Myocyte (in vitro differentiated cells): ENCODE data around the gene KDM7A. TPM values are rescaled to one million over a fixed set of nuclear protein-coding genes. Genes with fewer than 3 reads are reported as not detected.

Experiments used
- DNase-seq: peaks from one replicate; pipeline ENCODE4 v3.0.0-alpha.2; 2012; ENCODE audit warnings: low read depth
- total RNA-seq: library from RNA; depleted of rRNA; stranded (reverse); fragments of >200 nt; gene quantifications from 2 replicates; pipeline ENCODE4 v1.2.3, GENCODE V29; 2014

Gene KDM7A
- total RNA-seq, 1 donor from 2014 or later = 12.3 TPM

DNA sequence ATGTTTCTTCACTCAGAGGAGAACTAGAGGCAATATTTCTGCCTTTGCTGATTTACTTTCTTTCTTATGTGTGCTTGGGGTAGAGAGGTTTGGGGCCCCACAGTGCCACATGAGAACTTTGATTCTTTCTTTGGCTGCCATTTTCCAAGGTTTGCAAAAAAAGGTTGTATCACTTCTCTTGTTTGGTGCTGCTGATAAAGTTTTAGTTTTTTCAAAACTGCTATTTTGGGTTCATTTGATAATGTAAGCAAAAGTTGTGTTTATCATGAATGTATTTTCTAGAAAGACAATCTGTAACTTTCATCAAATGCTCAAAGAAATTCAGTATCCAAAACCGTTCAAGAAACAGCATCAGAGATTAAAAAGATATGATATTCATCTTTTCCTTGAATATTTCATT, 83.4 kb downstream of the KDM7A start:
- no peak for DNase-seq

DNA sequence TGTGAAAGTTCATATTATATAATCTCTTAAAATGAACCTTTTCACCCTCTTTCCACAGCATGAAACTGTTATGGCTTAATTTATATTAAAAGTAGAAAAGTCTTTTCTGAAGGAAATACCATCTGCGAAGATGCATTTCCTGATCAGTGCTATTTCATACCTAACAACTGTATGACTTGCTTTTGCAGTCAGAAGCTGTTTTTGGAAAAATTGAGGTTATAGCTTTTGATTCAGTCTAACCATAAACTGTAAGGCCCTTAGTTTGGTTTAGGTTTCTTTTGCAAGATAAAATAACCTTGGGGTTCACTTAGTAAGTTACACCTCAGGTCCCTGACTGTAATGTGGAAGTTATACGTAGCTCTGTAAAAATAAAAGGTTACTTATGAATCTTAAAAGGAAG, 91.3 kb downstream of the KDM7A start:
- no peak for DNase-seq

- DNase-seq = no peak
Measured at GRCh38 chr7:140084972-140085371, 91.8 kb downstream of the KDM7A start.

- DNase-seq = no peak
Measured at GRCh38 chr7:140084142-140084655, 92.6 kb downstream of the KDM7A start.

- DNase-seq = no peak
Measured at GRCh38 chr7:140082770-140083169, 94.0 kb downstream of the KDM7A start.

- no peak for DNase-seq
Measured at GRCh38 chr7:140081774-140082425, 94.9 kb downstream of the KDM7A start.

DNA sequence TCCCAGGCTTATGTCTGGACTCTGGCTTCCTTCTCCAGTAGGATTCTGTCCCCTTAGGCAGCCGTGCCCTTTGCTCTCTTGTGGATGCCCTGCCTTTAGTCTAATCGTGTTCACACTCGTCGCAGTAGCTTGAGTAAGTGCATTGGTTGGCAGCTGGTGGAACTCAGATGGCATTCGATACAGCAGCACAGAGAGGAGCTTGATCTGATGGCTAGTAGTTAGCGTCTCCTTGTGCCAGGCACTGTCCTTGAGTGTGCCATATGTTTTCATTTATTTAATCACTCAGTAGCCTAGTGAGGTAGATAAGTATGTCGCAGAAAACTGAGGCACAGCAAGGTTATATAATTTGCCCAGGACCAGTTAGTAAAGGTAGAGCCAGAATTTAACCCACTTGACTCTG, 95.9 kb downstream of the KDM7A start:
- no peak for DNase-seq

DNA sequence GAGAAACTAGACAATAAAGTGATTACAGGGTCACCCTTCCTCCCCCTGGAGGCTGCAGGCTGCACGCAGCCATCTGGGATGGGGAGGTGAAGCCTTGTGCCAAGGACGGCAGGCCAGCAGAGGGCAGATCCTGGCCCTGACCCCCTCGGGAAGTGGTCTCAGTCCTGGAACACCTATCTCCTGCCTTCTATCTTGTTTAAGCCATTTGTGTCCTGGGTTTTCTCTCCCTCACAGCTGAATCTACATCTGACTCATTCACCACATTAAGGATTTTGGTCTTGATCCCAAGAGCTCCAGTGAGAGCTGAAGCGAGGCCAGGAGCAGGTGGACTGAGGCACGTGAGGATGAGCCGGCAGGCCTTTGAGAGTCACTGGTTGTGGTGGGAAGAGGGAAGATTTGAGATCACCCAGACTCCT, 97.7 kb downstream of the KDM7A start:
- DNase-seq = peak; percentile 99

GRCh38 chr7:140078392-140078791, 98.4 kb downstream of the KDM7A start:
- no peak for DNase-seq

DNA sequence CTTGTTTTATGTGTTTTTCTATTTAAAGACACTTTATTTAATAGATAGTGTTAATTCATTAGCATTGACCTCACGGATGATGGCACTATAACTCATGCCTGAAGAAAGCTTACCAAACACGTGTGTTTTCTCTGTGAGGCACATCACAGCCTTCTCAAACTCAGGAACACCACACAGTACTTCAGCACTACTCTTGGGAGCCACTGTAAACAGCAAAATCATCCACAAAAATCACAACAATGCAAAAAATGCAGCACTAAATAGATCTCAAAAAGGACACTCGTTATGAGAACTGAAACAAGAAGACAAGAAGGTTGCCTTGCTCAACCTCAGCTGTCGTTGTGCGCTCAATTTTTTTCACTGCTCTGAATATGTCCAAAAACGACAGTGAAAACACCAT, 102.0 kb downstream of the KDM7A start:
- DNase-seq = peak; percentile 29

- DNase-seq = no peak
Measured at GRCh38 chr7:140070546-140070945, 106.2 kb downstream of the KDM7A start.

DNA sequence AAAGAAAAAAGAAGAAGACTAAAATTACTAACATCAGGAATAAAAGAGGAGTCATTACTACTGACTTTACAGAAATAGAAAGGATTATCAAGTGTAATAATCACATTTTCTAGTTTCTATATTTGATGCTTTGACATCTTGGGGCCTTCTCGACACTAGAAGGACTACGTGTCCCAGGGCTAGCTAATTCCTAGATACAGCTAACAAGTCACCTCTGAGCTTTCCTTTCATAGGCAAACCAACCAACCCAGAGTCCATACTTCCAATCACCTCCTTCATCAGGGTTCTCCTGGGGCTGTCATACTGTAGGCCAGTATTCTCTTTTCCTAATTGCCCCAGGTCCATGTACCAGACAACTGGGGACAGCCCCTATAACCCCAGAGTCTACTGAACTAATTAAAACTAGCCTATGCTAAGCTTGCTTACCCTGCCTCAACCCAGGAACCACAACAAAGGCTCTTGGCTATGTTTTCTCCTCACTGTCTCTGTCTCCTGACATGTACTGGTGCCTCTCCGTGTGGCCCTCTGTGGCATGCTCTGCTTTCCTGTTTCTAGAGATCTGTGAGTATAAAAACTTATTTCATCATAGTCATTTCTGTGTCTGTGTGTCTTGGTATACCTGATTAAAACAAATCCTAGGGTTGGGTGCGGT, 107.4 kb downstream of the KDM7A start:
- no peak for DNase-seq

GRCh38 chr7:140068033-140068432, 108.8 kb downstream of the KDM7A start:
- DNase-seq = no peak

DNA sequence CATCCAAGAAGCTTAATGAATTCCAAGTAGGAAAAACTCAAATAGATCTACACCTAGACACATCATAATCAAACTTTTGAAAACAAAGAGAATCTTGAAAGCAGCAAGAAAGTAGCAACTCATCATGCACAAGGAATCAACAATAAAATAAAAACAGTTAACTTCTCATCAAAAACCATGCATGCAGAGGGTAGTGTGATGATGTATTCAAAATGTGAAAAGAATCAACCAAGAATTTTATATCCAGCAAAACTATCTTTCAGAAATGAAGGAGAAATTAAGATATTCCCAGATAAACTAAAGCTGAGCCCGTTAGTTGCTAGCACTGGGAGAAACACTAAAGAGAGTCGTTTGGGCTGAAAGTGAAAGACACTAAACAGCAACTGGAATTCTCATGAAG, 109.7 kb downstream of the KDM7A start:
- DNase-seq = no peak

DNA sequence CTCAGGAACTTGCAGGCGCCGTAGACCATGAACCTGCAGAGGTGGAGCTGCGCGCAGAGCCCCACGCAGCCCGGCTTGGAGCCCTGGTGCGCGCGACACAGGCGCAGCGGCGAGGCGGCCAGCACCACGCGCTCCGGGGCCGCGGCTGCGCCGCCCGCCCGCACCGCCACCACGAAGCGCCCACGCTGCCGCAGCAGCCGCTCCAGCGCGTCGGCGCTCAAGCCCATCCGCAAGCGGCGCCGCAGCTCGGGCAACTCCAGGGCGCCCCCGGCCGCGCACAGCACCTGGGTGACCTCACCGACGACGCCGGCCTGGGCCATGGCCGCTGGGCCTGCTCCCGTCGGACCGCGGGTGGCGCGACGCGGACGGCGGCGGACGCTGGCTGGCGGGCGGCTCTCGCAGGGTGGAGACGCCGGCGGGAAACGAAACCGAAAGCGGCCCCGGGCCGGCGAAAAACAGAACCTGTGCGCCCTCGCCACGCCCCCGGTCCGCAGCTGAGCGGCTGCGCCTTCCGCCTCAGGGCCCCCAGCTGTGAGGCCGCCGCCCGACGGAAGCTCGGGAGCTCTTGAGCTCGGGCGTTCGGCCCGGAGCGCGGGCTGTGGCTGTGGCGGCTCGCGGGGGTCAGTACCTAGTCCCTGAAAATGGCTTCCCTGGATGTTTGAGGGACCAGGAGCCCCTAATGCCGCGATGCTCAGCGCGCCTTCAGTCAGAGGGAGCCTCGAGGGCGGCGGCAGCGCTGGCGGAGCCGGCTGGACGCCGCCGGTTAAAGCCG, 114.1 kb downstream of the KDM7A start, which contains the start of gene PARP12:
PARP12 (minus strand) TSS at position 424 of the 772 bp plus-strand sequence; CDS start at position 320, 104 bp downstream.
- peak; percentile 83 for DNase-seq

GRCh38 chr7:140062118-140062527, 114.7 kb downstream of the KDM7A start:
- DNase-seq = no peak

DNA sequence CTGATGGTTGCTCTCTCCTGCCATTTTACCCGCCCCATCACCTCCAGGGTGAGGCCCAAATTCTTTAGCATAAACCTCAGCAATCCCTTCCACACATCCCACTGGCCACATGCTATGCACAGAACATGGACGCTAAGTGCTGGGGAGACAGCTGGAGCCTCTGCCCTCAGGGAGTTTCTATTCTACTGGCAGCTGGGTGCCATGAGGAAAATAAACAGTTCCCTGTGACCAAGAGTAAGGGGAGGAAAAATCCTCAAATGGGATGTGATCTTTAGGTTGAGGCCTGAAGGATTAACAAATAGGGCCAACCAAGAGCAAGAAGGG, 115.2 kb downstream of the KDM7A start:
- no peak for DNase-seq

DNA sequence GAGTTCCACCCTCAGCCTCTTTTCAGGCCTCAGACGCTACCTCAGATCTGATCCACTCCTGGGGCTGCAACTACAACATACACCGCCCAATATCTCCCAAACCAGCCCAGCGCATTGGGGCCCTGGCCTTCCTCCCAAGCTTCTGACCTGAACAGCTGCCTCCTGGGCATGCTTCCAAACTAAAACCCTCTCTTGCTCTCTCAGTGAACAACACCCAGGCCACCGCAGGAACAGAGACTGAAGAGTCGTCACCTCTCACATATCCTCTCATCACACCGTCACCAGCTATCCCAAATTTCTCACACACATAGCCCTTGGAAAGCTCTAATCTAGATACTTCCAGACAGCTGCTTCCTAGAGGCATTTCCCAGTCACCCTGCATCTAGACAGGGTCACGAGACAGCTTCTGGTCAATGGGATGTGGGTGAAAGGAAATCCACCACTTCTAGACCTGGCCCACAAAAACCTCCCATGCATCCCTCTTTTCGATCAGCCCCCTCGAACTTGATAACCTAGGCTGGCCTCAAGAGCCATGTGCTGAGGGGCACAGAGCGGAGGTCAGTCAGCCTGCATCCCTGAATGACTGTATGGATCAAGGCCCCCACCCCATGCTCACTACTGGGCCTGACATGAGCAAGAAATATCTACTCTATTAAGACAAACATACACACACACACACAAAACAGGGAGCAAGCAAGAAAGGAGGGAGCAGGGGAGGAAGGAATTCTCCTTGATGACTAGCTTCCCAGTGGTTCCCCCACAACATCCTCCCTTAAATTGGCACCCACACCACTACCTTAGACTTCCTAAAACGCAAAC, 115.8 kb downstream of the KDM7A start:
- DNase-seq = peak; percentile 99

- DNase-seq = no peak
Measured at GRCh38 chr7:140060243-140060630, 116.5 kb downstream of the KDM7A start.

- peak; percentile 93 for DNase-seq
Measured at GRCh38 chr7:140059273-140060242, 117.2 kb downstream of the KDM7A start.
